HFF-Myc (cell line): Measurements from ENCODE around the gene CTNNAL1.
"Not testable (repeated sequence)": the region's sequence is repeated elsewhere in the genome, so short reads cannot be mapped to it uniquely, and the experiment has no call there.

Experiments
- DNase-seq: peaks from one replicate; pipeline ENCODE4 v3.0.0-alpha.2; 2011; ENCODE audit warnings: low read depth; ENCODE audit errors: extremely low read depth
- H3K4me3 ChIP-seq: replicated peaks from 2 replicates; pipeline ENCODE4 v1.5.1; 2011; ENCODE audit warnings: low read depth, mild to moderate bottlenecking, control low read depth, low read length
- TF ChIP-seq, protein P1 (sequence below): IDR thresholded peaks from 2 replicates; pipeline ENCODE4 v1.5.1; 2012; ENCODE audit warnings: mild to moderate bottlenecking, low read depth, low read length, control low read depth; ENCODE audit errors: missing control alignments

CTNNAL1 gene

DNA sequence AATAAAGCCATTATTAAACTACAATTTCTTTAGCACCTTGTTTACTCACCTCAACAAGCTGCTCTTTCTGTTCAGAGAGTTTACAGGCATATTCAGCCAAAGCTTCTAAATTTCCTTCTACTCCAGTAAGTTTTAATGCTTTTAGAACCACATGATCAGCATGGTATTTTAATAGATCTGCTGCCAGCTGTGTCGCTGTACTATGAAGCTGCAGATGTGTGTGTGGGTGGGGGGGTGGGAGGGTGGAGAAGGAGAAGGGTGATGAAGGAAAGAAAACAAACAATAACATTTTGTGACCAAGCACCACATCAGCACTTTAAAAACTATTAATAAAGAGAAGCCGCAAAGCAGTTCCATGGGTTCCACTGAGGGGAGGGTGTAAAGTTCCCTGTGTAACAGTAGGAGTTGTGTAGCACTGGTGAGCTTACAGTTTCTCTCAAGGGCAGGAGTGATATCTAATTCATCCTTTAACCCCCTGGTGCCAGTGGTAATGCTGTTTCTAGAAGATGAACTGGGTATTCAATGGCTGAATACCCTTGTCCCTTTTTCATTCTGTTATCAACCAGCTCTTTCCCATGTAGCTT is 40.6 kb downstream of the CTNNAL1 start:
- H3K4me3 ChIP-seq = no peak overlapping the region
- TF ChIP-seq, protein P1, sequence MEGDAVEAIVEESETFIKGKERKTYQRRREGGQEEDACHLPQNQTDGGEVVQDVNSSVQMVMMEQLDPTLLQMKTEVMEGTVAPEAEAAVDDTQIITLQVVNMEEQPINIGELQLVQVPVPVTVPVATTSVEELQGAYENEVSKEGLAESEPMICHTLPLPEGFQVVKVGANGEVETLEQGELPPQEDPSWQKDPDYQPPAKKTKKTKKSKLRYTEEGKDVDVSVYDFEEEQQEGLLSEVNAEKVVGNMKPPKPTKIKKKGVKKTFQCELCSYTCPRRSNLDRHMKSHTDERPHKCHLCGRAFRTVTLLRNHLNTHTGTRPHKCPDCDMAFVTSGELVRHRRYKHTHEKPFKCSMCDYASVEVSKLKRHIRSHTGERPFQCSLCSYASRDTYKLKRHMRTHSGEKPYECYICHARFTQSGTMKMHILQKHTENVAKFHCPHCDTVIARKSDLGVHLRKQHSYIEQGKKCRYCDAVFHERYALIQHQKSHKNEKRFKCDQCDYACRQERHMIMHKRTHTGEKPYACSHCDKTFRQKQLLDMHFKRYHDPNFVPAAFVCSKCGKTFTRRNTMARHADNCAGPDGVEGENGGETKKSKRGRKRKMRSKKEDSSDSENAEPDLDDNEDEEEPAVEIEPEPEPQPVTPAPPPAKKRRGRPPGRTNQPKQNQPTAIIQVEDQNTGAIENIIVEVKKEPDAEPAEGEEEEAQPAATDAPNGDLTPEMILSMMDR = no peak
- peak; percentile 6 for DNase-seq

DNA sequence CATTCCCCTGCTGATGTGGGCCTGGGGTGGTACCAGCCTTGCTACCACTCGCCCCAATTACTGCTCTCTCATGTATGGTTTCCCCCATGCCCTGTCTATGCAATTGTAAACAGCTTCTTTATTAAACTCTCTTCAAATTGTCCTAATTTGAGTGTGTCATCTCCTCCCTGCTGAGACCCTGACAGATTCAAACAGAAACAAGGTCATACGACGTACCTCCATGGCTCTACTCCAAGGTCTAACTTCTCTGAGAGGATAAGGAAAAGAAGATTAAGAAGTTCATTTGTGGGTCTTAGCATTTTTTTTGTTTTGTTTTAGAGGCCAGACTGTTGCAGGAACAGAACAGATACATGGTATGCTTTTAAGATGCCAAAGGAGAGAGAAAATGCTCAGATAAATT is 41.1 kb downstream of the CTNNAL1 start:
- H3K4me3 ChIP-seq = no peak overlapping the region
- TF ChIP-seq, protein P1 = no peak
- DNase-seq = no peak

DNA sequence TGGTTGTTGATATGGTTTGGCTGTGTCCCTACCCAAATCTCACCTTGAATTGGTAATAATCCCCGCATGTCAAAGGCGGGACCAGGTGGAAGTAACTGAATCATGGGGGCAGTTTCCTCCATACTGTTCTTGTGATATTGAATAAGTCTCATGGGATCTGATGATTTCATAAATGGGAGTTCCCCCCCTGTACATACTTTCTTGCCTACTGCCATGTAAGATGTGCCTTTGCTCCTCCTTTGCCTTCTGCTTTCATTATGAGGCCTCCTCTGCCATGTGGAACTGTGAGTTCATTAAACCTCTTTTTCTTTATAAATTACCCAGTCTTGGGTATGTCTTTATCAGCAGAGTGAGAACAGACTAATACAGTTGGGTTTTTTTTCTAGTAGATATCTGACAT is 41.9 kb downstream of the CTNNAL1 start:
- DNase-seq = not testable (repeated sequence)

DNA sequence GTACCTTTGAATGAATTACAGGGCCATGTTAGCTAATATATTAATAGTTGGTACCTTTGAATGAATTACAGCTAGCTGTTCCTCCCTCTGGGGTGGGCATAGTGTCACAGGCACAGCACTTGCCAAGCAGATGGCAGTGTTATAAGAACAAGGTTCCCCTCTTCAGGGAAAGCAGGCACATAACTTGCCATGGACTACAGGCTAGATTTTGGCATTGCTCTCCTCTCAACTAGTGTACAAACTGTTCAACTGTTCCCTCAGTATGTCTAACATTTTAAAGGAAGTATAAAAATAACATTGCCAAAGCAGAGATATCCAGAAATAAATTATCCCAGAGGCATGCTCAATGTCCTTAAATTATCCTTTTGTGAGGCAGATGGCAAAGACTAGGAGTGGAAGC is 45.4 kb downstream of the CTNNAL1 start:
- H3K4me3 ChIP-seq = no peak overlapping the region
- DNase-seq = no peak
- TF ChIP-seq, protein P1 = no peak

More for the DNA sequence above, 41.9 kb downstream of the CTNNAL1 start:
- not testable (repeated sequence) for H3K4me3 ChIP-seq

DNA sequence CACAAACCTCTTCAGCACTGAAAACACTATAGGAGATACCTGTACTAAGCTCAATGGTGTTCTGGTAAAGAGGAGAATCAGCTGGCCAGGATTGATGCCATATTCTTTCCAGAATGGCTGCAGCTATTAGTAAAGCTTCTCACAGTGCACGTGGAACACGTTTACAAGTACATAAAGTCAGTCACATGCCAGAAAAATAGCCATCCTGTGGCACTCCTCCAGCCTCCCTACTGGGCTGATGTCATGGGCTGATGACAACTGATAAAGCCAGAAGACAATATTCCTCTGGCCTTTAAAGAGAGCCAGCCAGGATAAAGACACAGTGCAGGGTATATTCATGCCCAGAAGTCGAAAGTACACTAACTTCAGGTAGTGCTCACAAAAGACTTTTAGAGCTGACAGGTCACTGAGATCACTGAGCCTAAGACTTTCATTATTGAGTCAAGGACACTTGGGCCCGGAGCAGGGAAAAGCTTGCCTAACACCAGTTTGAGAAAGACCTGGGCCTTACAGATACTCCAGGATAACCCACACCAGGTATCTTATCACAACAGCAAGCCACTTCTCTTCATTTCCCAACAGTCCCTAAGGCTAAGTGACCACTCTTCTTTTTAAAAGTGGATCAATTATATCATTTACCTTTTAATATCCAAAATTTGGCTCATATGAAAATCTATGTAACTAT is 49.7 kb downstream of the CTNNAL1 start:
- TF ChIP-seq, protein P1 = no peak
- no peak overlapping the region for H3K4me3 ChIP-seq
- no peak for DNase-seq

DNA sequence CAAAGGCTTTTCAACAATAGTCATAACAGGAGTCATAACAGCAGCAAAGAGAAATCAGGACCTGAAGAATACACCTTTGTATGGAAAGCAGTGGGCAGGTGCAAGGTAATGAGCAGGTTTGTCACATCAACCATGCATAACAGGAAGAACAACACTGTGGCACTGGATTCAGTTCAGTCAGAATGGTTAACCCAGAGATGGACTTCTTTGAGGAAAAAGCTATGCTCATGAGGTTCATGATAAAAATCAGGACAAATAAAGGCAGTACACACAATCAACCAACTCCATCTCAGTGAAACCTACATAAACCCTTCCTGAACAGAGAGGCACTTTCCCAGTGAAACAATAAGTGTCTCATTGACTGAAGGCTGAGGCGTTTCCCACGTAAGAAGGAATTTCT is 52.1 kb downstream of the CTNNAL1 start:
- no peak for DNase-seq
- TF ChIP-seq, protein P1 = no peak
- H3K4me3 ChIP-seq = no peak overlapping the region

DNA sequence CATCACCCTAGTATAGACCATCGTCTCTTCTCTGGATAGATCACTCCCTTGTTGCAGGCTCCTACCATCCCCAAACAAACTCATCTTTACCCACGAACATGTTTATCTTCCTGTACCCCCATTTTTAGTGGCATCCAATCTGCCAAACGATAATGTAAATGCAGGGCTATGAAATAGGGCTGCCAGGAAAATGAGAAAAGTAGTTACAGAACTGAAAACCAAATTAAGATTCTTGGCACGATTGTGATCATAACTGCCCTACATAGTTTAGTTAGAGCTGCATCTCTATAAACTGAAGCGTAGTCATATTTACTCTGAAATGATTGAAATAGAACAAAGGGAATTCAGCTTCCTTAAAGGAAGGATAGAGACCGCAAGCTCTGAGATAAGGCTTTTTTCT is 53.0 kb downstream of the CTNNAL1 start:
- H3K4me3 ChIP-seq = no peak overlapping the region
- DNase-seq = no peak
- TF ChIP-seq, protein P1 = no peak
